HG03025 (cell line): ENCODE results near the gene FBXO22.
"Not testable (repeated sequence)": the region's sequence is repeated elsewhere in the genome, so short reads cannot be mapped to it uniquely, and the experiment has no call there.

Source experiments
- ATAC-seq: cut with Tn5 transposase; IDR thresholded peaks from one replicate; pipeline ENCODE4 v1.9.1; 2021; ENCODE audit warnings: mild to moderate bottlenecking, moderate library complexity; ENCODE audit not compliant: unreplicated experiment, low FRiP score

FBXO22 gene

GRCh38 chr15:75903331-75904239 lies at the start of gene FBXO22:
Gene FBXO22 (plus strand): TSS chr15:75903878. CDS start chr15:75903964, 86 bp downstream.
- peak; percentile 90 for ATAC-seq

GRCh38 chr15:75857886-75858285 lies 45.8 kb upstream of the FBXO22 start:
- no peak for ATAC-seq

- ATAC-seq = no peak
Observed at GRCh38 chr15:75861750-75862402, 41.8 kb upstream of the FBXO22 start.

GRCh38 chr15:75862796-75863195 lies 40.9 kb upstream of the FBXO22 start:
- no peak for ATAC-seq

GRCh38 chr15:75864213-75865059 lies 39.2 kb upstream of the FBXO22 start:
- ATAC-seq = no peak

GRCh38 chr15:75866045-75866444 lies 37.6 kb upstream of the FBXO22 start:
- ATAC-seq = not testable (repeated sequence)

GRCh38 chr15:75866916-75867315 lies 36.8 kb upstream of the FBXO22 start:
- no peak for ATAC-seq

GRCh38 chr15:75867449-75867848 lies 36.2 kb upstream of the FBXO22 start:
- ATAC-seq = no peak

- ATAC-seq = no peak
Observed at GRCh38 chr15:75868019-75868418, 35.7 kb upstream of the FBXO22 start.

GRCh38 chr15:75869446-75869845 lies 34.2 kb upstream of the FBXO22 start:
- no peak for ATAC-seq

GRCh38 chr15:75871589-75871988 lies 32.1 kb upstream of the FBXO22 start:
- ATAC-seq = not testable (repeated sequence)

GRCh38 chr15:75872403-75872990 lies 31.2 kb upstream of the FBXO22 start:
- ATAC-seq = no peak

GRCh38 chr15:75884041-75884440 lies 19.6 kb upstream of the FBXO22 start:
- ATAC-seq = no peak

GRCh38 chr15:75887178-75887577 lies 16.5 kb upstream of the FBXO22 start:
- ATAC-seq = no peak

- ATAC-seq = no peak
Observed at GRCh38 chr15:75891895-75892294, 11.8 kb upstream of the FBXO22 start.

- ATAC-seq = no peak
Observed at GRCh38 chr15:75895731-75896130, 7.9 kb upstream of the FBXO22 start.

GRCh38 chr15:75900577-75900976 lies 3.1 kb upstream of the FBXO22 start:
- ATAC-seq = no peak

GRCh38 chr15:75902129-75902557 lies 1.5 kb upstream of the FBXO22 start:
- no peak for ATAC-seq

GRCh38 chr15:75905231-75905630 lies 1.6 kb downstream of the FBXO22 start:
- ATAC-seq = no peak

GRCh38 chr15:75910355-75910754 lies 6.7 kb downstream of the FBXO22 start:
- not testable (repeated sequence) for ATAC-seq
